H1 (cell line): ENCODE data around the gene GEMIN2. TPM values are rescaled to one million over a fixed set of nuclear protein-coding genes. Genes with fewer than 3 reads are reported as not detected.

Experiments
- HDAC6 ChIP-seq: IDR thresholded peaks from one replicate; pipeline ENCODE4 v1.7.1; 2012; ENCODE audit warnings: low read depth, mild to moderate bottlenecking, inconsistent platforms, low read length, moderate library complexity
- polyA plus RNA-seq, 7 experiments: library from polyadenylated mRNA; depleted of rRNA in 3 of 7; stranded (reverse) in 5 of 7; unstranded in 2 of 7; fragments of >200 nt in 5 of 7; fragments of 200-250 nt in 2 of 7; gene quantifications; 1 replicate in 5 of 7; 2 replicates in 1 of 7; 4 replicates in 1 of 7; pipeline versions ENCODE4 v1.2.1 to v1.2.3, GENCODE V29; 2011 to 2013; ENCODE audit warnings: missing spikeins in 2 of 7, mixed read lengths in 2 of 7
- total RNA-seq: library from RNA; stranded (reverse); fragmentation: NEBNext Ultra II Directional; extraction: Animal tissue kit (Norgen Biotek cat#: 25700); gene quantifications from 2 replicates; pipeline ENCODE4 v1.2.1, GENCODE V29; 2021

The GEMIN2 gene
- total and polyA plus RNA-seq, 2 of the 8 experiments (the other 6 are each of a cell fraction or from before 2014, with no cell fraction given), result 29.1 to 30.8 TPM

- no peak for TF ChIP-seq HDAC6
These were observed 33.2 kb upstream of the GEMIN2 start (continued) for GRCh38 chr14:39080886-39081285.
